Measurements from ENCODE around the gene IFNW1.
A peak's percentile ranks its signal among the peaks of the same experiment; 100 is the strongest.

The IFNW1 gene

GRCh38 chr9:21110708-21111576 is 30.7 kb downstream of the IFNW1 start:
- DNase-seq (ENCODE audit: low spot score): peak; percentile 24

GRCh38 chr9:21104787-21105186 is 36.8 kb downstream of the IFNW1 start:
- DNase-seq (ENCODE audit: low spot score): no peak

GRCh38 chr9:21102305-21102704 is 39.3 kb downstream of the IFNW1 start:
- no peak for DNase-seq (ENCODE audit: low spot score)

- no peak for DNase-seq (ENCODE audit: low spot score)
These were observed 43.8 kb downstream of the IFNW1 start for GRCh38 chr9:21097817-21098216.

GRCh38 chr9:21096901-21097255 is 44.8 kb downstream of the IFNW1 start:
- no peak for DNase-seq (ENCODE audit: low spot score)

- DNase-seq (ENCODE audit: low spot score): no peak
These were observed 45.3 kb downstream of the IFNW1 start for GRCh38 chr9:21096172-21096900.

- no peak for DNase-seq (ENCODE audit: low spot score)
These were observed 46.1 kb downstream of the IFNW1 start for GRCh38 chr9:21095561-21095960.

Small RNA genes within 50 kb of the gene (small RNA-seq; reads per million reads assigned to genes)
- gene IFNWP4 (0 reads per million in 2 experiments), gene RF00019 (0 reads per million in 2 experiments)

Measured in SK-N-DZ (cell line).